ENCODE data around the gene TTBK2.

Gene TTBK2

GRCh38 chr15:42728972-42729371 lies 191.6 kb downstream of the TTBK2 start:
- DNase-seq (ENCODE audit: low read depth, low spot score): no peak

GRCh38 chr15:42728560-42728959 lies 192.0 kb downstream of the TTBK2 start:
- no peak for DNase-seq (ENCODE audit: low read depth, low spot score)

- DNase-seq (ENCODE audit: low read depth, low spot score): no peak
These were observed 192.7 kb downstream of the TTBK2 start for GRCh38 chr15:42727750-42728381.

GRCh38 chr15:42726114-42726513 lies 194.5 kb downstream of the TTBK2 start:
- DNase-seq (ENCODE audit: low read depth, low spot score): no peak

GRCh38 chr15:42725331-42725903 lies 195.2 kb downstream of the TTBK2 start:
- DNase-seq (ENCODE audit: low read depth, low spot score): no peak

- DNase-seq (ENCODE audit: low read depth, low spot score): no peak
These were observed 196.3 kb downstream of the TTBK2 start for GRCh38 chr15:42724276-42724675.

- no peak for DNase-seq (ENCODE audit: low read depth, low spot score)
These were observed 197.5 kb downstream of the TTBK2 start for GRCh38 chr15:42723068-42723467.

DNA sequence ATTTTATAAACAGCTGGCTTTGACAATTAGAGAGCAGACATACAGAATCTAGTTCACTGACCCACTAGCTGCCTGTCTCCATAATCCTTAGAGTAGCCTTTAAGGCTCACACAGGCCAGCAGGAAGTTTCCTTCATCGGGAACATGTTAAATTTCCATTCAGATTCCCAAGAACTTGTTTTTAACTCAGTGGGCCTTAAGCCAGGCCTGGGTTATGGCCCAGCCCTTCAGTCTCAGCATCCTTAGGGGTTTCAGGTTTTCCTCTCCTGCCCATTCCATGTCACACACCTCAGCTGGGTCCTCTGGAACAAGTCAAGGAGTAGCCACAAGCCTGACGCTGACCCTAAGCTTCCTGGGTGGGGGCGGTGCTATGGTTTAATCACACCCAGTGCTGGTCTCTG lies 198.7 kb downstream of the TTBK2 start:
- DNase-seq (ENCODE audit: low read depth, low spot score): no peak

- DNase-seq (ENCODE audit: low read depth, low spot score): no peak
These were observed 199.6 kb downstream of the TTBK2 start for GRCh38 chr15:42721016-42721415.

- DNase-seq (ENCODE audit: low read depth, low spot score): no peak
These were observed 200.5 kb downstream of the TTBK2 start for GRCh38 chr15:42720071-42720470.

DNA sequence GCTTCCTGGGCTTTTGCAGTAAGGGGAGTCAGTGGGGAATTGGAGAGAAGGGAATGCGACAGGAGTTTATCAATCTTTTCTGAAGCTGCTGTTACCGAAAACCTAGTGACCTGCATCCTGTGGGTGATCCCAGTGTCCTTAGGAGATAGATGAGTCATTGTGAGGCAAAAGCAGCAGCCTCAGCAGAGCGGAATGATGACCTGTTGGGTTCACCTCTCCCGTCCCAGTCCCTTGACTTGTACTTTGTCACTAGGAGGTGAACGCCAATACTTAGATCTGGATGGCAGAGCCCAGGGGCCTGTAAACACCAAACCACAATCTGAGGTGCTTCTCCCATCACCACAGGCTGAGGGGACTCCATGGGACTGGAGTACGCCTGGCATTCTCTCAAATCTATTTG lies 201.5 kb downstream of the TTBK2 start:
- no peak for DNase-seq (ENCODE audit: low read depth, low spot score)

GRCh38 chr15:42716626-42717025 lies 204.0 kb downstream of the TTBK2 start:
- DNase-seq (ENCODE audit: low read depth, low spot score): no peak

- DNase-seq (ENCODE audit: low read depth, low spot score): no peak
These were observed 204.5 kb downstream of the TTBK2 start for GRCh38 chr15:42716125-42716524.

- DNase-seq (ENCODE audit: low read depth, low spot score): no peak
These were observed 208.0 kb downstream of the TTBK2 start for GRCh38 chr15:42712584-42712983.

DNA sequence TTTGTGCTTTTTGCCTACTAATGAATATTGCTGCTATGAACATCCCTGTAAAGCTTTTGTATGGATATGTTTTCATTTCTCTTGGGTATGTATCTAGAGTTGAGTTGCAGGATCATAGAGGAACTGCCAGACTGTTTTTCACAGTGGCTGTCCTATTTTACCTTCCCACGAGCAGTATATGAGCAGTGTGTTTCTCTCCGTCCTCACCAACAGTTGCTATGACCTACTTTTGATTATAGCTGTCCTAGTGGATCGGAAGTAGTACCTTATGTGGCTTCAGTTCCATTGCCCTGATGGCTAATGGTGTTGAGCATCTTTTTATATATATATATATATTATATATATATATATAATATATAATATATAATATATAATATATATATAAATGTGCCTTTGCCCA lies 208.8 kb downstream of the TTBK2 start:
- DNase-seq (ENCODE audit: low read depth, low spot score): no peak

- DNase-seq (ENCODE audit: low read depth, low spot score): no peak
These were observed 209.9 kb downstream of the TTBK2 start for GRCh38 chr15:42710662-42711061.

DNA sequence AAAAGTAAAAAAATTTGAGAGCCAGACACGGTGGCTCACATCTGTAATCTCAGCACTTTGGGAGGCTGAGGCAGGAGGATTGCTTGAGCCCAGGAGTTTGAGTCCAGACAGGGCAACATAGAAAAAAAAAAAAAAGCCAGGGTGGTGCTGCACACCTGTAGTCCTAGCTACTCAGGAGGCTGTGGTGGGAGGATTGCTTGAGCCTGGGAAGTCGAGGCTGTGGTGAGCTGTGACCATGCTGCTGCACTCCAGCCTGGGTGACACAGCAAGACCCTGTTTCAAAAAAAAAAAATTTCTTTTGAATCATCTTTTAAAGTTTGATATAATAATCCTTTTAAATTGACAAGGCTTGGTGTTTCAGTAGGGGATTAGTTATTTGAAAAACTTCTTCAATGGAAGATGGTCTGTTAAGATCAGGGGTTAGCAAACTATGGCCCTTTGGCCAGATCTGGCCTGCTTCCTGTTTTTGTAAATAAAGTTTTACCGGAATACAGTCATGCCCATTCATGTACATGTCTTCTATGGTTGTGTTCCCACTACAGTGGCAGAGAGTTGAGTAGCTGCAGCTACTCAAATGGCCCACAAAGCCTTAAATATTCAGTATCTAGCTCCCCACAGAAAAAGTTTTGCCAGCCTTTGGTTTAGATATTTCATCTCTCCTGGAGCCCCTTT lies 212.6 kb downstream of the TTBK2 start:
- DNase-seq (ENCODE audit: low read depth, low spot score): no peak

DNA sequence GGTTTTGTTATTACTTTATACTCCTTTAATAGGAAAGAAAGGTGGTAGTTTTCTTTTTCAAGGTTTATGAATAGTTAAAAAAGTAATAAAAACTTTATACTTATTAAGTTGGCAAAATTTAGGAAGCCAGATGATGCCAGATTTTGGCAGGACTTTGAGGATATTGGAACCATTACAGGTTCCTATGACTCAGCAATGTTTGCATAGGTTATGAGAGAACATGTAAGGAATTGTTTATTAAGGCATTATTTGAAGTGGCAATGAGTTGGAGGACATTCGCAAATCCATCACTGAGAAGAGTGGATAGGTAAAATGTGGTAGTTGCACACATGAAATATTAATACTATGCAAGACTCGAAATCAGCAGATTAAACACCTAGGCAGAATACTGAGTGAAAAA lies 213.5 kb downstream of the TTBK2 start:
- DNase-seq (ENCODE audit: low read depth, low spot score): no peak

GRCh38 chr15:42705336-42705735 lies 215.2 kb downstream of the TTBK2 start:
- DNase-seq (ENCODE audit: low read depth, low spot score): no peak

- peak; percentile 35 for DNase-seq (ENCODE audit: low read depth, low spot score)
These were observed 216.1 kb downstream of the TTBK2 start for GRCh38 chr15:42704492-42704926.

GRCh38 chr15:42696626-42697025 lies 224.0 kb downstream of the TTBK2 start:
- no peak for DNase-seq (ENCODE audit: low read depth, low spot score)

DNA sequence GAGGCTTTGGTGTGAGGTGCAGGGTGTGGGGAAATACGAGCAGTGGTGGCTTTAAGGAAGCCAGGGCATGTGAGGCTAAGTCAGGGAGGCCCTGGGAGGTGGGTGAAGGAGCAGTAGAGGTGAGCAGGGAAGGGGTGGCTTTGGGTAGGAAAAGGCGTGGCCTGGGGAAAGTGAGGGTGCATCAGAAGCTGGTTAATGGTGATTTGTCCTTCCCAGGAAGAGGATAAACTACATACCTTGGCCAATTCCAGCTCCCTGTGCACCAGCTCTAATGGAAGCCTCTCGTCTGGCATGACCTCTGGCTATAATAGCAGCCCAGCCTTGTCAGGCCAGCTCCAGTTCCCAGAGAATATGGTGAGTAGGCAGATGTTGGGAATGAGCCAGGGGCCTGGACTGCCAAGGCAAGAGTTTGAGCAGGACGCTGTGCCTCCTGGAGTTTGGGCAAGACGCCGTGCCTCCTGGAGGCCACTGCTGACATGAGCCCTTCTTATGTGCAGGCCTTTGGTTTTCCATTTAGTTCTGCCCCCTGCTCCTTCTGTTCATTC lies 225.0 kb downstream of the TTBK2 start:
- no peak for DNase-seq (ENCODE audit: low read depth, low spot score)

DNA sequence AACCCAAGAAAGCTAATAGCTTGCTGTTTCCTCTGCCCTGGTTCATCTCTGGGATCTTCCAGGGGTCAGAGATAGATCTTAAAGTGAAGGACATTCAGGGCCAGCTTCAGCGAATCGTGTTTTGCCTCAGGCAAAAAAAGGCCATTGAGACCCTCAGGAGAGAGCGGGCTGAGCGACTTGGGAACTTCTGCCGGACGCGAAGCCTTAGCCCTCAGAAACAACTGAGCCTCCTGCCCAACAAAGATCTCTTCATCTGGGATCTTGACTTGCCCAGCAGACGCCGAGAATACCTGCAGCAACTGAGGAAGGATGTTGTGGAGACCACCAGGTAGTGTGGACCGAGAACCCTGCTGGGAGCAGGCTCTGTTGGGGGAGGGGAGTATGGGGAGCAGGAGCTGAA lies 226.2 kb downstream of the TTBK2 start:
- no peak for DNase-seq (ENCODE audit: low read depth, low spot score)
